ENCODE measurements around the gene NGEF.

NGEF gene

DNA sequence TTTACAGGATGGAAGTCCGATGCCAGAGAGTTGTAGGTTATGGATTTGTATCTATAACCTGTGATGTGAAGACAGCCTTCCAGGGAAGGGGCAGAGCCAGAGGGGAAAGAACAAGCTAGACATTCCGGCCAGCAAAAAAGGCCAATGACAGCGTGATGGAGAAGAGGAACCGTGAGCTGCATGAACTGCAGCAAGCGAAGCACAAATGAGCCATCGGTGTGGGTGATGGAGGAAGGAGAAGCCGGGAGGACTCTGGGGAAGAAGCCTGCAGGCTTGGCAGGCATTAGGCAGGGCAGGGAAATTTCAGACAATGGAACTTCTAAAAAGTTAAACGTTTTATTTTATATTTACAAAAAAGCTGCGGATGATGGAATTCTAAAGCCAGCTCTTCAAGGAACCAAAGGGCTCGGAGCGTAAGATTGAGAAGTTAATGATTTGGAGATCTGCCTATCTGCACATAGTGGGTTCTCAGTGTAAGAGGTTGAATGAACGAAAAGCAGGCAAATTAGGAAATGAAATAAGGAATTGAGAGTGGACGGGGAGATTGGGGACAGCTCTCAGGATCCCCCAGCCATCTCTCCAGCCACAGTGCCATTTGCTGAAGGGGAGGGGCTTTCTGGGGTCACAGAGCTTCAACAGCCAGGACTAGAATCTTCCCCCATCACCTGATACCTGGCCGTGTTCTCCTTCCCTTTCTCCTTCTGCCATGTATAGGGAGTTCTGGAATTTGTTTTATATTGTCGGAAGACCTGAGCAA lies 28.4 kb downstream of the NGEF start:
- no peak overlapping the region for H3K4me3 ChIP-seq (replicated peaks; ENCODE audit: low read depth, low read length)
- no peak for DNase-seq (ENCODE audit: extremely low read depth, low read depth)
- TF ChIP-seq, protein P1, sequence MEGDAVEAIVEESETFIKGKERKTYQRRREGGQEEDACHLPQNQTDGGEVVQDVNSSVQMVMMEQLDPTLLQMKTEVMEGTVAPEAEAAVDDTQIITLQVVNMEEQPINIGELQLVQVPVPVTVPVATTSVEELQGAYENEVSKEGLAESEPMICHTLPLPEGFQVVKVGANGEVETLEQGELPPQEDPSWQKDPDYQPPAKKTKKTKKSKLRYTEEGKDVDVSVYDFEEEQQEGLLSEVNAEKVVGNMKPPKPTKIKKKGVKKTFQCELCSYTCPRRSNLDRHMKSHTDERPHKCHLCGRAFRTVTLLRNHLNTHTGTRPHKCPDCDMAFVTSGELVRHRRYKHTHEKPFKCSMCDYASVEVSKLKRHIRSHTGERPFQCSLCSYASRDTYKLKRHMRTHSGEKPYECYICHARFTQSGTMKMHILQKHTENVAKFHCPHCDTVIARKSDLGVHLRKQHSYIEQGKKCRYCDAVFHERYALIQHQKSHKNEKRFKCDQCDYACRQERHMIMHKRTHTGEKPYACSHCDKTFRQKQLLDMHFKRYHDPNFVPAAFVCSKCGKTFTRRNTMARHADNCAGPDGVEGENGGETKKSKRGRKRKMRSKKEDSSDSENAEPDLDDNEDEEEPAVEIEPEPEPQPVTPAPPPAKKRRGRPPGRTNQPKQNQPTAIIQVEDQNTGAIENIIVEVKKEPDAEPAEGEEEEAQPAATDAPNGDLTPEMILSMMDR (IDR thresholded peaks at IDR 0.05; ENCODE audit: low read depth, low read length, missing control alignments): no peak

DNA sequence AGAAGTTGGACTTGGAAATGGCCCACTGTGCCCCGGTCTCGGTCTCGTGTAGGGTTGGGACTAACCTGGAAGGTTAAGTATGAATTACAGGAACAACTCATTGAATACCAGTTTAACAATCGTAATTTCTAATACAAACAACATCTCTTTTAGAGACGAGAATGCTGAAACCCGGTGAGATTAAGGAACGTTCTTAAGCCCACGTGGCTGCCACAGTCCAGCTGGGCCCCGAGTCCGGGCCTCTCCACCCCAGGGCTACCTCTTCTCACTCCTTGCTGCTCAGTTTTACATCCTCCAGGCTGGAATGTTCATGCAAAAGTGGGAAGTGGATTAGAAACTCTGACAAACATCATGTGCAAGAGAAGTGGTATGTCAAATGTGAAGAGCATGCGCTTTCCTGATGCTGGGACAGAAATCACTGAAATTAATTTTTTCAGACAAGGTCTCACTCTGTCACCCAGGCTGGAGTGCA lies 29.4 kb downstream of the NGEF start:
- TF ChIP-seq, protein P1 (IDR thresholded peaks at IDR 0.05; ENCODE audit: low read depth, low read length, missing control alignments): no peak
- H3K4me3 ChIP-seq (replicated peaks; ENCODE audit: low read depth, low read length): no peak overlapping the region
- no peak for DNase-seq (ENCODE audit: extremely low read depth, low read depth)

DNA sequence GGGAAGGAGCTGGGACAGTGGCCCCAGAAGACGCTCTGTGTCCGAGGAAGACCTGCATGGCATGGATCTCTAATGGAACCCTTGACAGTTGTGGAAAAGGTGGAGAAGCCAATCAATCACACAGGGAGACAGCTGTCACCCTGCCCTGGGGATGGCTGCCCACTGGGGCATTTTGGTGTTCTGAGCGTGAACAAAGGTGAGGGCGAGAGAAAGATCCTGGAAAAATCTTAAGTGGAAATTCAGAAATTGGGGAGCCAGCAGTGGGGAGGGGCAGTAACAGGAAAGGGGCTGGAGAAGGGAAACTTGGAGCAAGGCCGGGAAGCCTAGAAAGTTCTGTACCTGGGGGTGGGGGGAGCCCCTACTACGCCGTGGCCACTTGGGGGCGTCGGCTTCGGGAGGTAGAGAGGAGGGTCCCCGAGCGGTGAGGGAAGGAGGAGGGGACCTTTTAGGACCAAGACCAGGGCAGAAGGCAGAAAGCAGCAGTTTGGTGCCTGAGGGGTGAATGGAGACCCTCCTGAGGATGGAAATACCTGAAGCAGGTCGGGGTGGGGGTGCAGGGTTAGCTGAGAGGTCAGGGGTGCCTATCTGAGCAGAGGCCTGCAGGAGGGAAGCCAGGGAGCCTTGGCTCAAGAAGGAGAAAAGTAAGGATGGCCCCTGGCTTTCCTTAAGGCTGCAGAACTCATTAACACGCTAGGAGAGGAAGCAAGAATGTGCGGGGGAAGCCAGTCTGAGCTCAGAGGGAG lies 30.0 kb downstream of the NGEF start:
- TF ChIP-seq, protein P1 (IDR thresholded peaks at IDR 0.05; ENCODE audit: low read depth, low read length, missing control alignments): no peak
- no peak overlapping the region for H3K4me3 ChIP-seq (replicated peaks; ENCODE audit: low read depth, low read length)
- DNase-seq (ENCODE audit: extremely low read depth, low read depth): no peak

DNA sequence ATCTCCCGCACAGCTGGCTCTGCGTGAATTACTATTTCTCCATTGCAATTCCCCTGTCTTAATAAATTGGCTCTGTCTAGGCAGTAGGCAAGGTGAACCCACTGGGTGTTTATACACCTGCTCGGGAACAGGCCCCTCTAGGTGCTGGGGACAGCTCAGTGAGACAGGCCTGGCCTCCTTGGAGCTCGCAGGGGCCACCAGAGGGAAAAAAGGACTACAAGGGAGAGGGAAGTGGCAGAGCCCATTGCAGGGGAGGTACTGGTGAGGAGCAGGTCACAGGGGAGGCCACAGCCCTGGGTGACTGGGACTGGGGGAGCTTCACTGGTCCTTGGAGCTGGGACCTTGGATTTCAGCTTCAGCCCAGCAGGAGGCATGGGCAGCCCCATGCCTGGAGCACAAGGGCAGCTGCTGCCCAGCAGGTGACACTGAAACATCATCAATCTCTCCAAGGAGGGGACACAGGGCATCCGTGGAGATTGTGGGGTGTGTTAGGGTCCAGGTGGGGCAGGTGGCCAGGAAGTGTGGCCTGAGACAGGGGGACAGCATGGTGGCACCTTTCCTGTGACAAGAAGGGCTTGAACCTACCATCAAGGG lies 31.2 kb downstream of the NGEF start:
- DNase-seq (ENCODE audit: extremely low read depth, low read depth): no peak
- H3K4me3 ChIP-seq (replicated peaks; ENCODE audit: low read depth, low read length): no peak overlapping the region
- TF ChIP-seq, protein P1 (IDR thresholded peaks at IDR 0.05; ENCODE audit: low read depth, low read length, missing control alignments): no peak

DNA sequence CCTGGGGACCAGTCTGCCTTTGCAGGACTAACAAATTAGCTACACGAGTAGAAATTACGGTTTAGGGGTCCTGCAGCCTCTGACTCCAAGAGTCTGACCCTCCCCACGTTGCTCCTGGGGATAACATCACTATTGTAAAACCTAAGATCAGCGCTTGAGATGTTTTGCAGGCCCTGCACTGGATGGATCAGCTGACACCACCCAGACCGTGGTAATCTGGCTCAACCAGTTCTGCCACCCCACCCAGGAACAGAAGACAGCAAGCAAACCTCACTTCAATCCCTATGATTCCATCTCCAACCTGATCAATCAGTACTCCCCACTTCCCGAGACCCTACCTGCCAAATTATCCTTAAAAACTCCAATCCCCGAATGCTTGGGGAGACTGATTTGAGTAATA lies 31.7 kb downstream of the NGEF start:
- TF ChIP-seq, protein P1 (IDR thresholded peaks at IDR 0.05; ENCODE audit: low read depth, low read length, missing control alignments): no peak
- no peak for DNase-seq (ENCODE audit: extremely low read depth, low read depth)
- H3K4me3 ChIP-seq (replicated peaks; ENCODE audit: low read depth, low read length): no peak overlapping the region

DNA sequence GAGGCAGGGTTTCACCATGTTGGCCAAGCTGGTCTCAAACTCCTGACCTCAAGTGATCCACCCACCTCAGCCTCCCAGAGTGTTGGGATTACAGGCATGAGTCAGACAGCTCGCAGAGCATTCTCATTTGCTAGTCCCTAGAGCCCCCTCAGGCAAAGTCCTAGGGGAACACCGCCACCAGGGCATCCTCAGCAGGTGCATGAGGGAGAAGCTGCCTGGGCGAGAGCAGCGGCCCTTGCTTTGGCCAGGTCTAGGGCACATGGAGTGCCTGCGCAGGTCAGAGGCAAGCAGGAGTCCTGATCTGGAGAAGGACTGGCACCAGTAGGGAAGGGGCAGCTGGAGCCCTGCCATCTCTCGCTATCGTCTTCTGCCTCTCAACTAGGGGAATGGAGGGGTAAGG lies 32.4 kb downstream of the NGEF start:
- H3K4me3 ChIP-seq (replicated peaks; ENCODE audit: low read depth, low read length): no peak overlapping the region
- TF ChIP-seq, protein P1 (IDR thresholded peaks at IDR 0.05; ENCODE audit: low read depth, low read length, missing control alignments): no peak
- DNase-seq (ENCODE audit: extremely low read depth, low read depth): no peak
